GM21515 (cell line): ENCODE results near the gene SNX33.
A peak's percentile ranks its signal among the peaks of the same experiment; 100 is the strongest.

Experiments used
- ATAC-seq: cut with Tn5 transposase; IDR thresholded peaks from one replicate; pipeline ENCODE4 v1.9.1; 2021; ENCODE audit not compliant: unreplicated experiment

The SNX33 gene

GRCh38 chr15:75640483-75641178 is 7.1 kb upstream of the SNX33 start:
- peak; percentile 41 for ATAC-seq

DNA sequence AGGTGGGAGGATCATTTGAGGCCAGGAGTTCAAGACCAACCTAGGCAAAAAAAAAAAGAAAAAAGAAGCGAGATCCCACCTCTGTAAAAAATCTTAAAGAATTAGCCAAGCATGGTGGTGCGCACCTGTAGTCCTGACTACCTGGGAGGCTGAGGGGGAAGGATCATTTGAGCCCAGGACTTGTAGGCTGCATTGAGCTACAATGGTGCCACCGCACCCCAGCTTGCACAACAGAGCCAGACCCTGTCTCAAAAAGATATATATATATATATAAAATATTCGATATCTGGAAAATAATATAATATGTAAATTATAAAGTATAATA is 6.6 kb upstream of the SNX33 start:
- no peak for ATAC-seq

DNA sequence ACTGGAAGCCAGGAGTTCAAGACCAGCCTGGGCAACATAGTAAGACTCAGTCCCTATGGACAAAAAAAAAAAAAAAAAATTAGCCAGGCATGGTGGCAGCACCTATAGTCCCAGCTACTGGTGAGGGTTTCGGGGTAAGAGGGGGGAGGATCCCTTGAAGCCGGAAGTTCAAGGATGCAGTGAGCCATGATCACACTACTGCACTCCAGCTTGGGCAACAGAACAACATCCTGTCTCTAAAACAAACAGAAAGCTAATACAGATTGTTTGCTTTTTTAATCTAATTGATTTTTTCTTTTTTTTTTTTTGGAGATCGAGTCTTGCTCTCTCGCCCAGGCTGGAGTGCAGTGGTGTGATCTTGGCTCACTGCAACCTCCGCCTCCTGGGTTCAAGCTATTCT is 6.1 kb upstream of the SNX33 start:
- ATAC-seq = no peak

GRCh38 chr15:75644376-75644775 is 3.3 kb upstream of the SNX33 start:
- ATAC-seq = no peak

- ATAC-seq = no peak
These were observed 1.4 kb upstream of the SNX33 start for GRCh38 chr15:75646112-75646943.

- ATAC-seq = no peak
These were observed 758 bp upstream of the SNX33 start for GRCh38 chr15:75646944-75647364.

- ATAC-seq = no peak
These were observed 666 bp downstream of the SNX33 start for GRCh38 chr15:75648156-75649000.

GRCh38 chr15:75649045-75649761 is 1.5 kb downstream of the SNX33 start:
- no peak for ATAC-seq

DNA sequence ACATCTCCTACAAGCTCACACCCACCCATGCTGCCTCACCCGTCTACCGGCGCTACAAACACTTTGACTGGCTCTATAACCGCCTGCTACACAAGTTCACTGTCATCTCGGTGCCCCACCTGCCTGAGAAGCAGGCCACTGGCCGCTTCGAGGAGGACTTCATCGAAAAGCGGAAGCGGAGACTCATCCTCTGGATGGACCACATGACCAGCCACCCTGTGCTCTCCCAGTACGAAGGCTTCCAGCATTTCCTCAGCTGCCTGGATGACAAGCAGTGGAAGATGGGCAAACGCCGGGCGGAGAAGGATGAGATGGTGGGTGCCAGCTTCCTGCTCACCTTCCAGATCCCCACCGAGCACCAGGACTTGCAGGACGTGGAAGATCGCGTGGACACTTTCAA is 2.1 kb downstream of the SNX33 start:
- no peak for ATAC-seq

DNA sequence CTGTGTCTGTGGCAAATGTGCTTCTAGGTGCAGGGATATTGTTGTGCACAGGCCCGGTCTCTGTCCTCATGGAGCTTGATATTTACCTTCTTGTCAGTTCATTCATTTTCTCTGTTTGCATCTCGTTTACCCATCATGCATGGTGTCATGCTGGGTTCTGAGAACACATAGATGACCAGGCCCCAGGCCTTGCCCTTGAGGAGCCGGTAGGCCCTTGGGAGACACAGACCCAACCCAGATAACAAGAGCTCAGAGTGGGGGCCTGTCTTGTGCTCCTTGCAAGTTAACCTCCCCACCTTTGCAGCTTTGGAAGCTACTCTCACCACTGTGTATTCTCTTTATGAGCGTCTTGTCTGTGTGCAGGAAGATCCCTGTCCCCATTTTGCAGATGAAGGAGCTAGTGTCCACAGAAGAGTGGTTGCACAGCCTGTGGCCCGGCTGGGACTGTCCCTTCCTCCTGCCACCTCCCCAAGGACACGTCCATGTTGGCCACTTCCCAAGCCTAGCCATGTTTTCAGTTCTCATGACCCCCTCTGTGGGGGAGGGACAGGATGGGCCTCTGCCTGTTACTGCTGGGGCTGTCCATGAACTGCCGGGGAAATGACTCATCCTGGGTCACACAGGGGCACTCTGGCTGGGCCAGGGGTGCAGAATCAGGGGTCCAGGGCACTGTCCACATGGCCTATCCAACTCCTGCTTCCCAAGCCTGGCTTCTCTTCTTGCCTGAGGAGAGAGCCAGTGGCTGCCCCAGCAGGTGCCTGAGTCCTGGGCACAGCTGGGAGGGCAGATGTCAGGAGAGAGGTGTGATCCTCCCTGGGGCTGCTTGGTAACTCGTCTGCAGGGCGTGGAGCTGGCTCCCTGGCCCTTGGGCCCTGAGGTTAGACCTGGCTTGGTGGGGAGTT is 3.4 kb downstream of the SNX33 start:
- no peak for ATAC-seq

- ATAC-seq = no peak
These were observed 4.3 kb downstream of the SNX33 start for GRCh38 chr15:75651810-75652543.

DNA sequence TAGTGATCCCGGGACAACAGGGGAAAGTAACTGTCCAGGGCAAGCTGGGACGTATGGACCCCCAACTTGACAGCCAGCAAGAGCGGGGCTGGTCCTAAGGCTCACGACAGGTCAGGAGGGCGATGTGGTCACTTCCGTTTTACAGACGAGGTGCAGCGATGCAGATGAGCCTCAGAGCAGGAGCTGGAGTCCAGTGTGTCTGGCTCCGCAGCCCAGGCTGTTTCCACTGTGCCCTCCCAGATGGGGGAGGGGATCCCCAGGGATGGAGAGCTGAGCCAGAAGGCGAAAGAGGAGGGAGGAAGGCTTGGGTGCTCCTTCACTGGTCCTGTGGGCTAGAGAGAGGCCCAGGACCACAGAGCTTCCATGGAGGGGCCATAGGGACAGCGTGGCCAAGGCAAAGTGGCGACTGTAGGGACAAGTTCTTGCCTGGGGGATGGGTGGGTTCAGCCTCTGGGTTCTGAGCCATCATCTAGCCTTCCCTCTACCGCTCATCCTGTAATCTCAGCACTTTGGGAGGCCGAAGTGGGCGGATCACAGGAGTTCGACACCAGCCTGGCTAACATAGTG is 5.7 kb downstream of the SNX33 start:
- ATAC-seq = no peak

DNA sequence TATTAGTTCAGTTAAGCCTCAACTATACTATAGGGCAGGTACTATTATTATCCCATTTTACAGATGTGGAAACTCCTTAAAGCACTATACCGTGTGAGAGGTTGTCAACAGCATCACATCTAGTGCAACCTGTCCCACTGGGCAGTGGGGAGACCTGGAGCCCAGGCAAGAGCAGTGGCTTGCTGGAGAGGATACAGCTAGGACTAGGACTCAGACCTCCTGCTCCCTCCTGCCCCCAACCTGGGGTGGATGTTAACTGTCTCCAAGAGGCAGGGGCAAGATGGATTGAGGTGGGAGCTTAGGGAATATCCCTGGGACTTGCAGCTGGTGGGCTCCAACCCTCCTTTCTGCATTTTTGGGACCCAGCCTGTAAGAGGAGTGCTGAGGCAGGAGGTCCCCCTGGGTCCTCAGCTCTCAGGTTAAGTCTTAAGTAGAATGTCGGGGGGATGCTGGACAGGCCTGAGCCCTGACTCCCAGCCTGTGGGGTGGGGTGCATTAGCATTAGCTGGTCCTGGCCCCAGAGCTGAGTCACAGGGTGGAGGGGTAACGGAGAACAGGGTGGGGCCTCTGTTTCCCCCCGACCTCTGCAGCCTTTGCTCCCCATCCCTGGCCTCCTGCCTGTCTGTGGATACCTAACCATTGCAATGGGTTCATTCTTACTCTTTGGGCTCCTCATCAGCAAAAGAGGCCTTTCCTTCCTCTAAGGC is 6.6 kb downstream of the SNX33 start:
- ATAC-seq = no peak

GRCh38 chr15:75655931-75656330 is 8.2 kb downstream of the SNX33 start:
- ATAC-seq = no peak

DNA sequence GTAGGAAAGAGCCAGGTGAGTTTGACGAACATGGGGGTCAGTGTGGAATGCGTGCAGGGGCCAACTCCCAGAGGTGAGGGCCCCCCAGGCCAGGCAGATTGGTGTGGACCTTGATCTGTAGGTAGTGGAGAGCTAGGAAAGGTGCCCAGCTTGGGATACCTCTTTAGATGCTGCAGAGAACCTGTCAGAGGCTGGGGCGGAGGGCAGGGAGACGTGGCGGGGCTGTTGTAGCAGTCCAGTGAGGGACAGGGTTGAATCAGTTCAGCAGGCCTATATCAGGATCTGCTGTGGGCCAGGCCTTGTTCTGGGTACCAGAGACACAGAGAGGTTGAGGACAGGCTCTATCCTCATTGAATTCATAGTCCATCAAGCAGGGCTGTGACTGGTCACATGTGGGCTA is 8.6 kb downstream of the SNX33 start:
- no peak for ATAC-seq

DNA sequence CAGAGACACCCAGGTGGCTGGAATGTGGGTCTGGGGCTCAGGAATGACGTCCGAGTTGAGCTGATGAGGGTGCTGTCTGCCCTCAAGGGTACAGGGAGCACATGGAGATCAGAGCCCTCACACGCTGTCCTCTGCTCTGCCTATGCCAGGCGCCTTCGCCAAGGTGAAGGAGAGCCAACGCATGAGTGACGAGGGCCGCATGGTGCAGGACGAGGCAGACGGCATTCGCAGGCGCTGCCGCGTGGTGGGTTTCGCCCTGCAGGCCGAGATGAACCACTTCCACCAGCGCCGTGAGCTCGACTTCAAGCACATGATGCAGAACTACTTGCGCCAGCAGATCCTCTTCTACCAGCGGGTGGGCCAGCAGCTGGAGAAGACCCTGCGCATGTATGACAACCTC is 9.1 kb downstream of the SNX33 start:
- ATAC-seq = no peak

DNA sequence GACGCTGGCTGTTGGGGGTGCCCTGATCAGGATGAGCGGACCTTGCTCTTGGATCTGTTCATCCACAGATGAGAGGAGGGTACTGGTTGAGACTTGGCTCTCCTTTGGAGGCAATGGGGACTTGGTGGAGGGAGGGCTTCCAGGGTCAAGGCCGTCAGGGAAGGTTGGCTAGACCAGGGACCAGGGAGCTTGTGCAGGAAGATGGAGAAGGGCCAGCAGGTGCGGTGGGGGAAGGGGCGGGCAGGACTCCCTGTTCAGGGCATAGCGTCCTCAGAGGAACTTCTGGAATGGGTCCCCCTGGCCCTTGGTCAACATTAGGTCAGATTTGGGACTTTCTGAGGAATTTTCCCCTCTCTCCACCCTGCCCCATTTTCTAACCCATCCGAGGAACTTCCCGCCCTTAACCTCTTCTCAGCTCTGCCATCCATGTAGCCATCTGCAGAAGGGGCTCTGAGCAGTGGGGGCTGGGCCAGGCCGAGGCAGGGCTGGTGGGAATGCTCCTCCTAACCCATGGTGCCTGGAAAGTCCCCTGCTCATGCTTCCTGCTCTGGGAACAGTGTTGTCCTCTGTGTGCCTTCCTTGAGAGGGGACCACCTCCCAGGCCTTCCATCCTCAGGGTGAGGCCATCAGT is 11.5 kb downstream of the SNX33 start:
- ATAC-seq = no peak
